Measurements from ENCODE around the gene EXOC4.

Gene EXOC4

DNA sequence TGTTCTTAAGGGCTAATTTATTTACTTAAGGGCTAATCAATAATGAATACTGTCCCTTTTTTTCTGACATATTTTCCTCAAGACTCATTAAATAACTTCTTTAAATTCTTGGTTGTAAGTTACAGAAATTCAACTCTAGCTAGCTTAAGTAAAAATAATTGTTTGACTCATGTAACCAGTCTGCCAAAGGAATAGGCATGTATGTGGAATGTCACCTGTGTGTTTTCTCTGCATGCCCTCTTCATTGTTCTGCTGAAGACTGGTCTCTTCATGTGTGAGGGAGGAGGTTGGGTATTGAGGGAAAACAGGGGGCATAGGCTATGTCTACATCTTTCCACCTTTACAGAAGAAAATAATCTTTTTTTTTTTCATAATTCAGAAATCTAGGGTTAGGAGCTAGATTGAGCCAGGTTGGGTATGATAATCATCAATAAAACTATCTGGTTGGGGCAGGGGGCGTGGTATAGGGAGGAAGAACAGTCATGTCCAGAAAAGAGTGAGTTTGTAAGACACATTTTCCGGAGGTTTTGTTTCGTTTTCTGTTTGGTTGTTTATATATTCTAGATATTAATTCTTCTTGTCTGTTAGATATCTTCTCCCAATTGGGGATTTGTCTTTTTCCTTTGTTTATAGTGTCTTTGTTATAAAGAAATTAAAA, 37.9 kb downstream of the EXOC4 start:
- TF ChIP-seq, protein P1, sequence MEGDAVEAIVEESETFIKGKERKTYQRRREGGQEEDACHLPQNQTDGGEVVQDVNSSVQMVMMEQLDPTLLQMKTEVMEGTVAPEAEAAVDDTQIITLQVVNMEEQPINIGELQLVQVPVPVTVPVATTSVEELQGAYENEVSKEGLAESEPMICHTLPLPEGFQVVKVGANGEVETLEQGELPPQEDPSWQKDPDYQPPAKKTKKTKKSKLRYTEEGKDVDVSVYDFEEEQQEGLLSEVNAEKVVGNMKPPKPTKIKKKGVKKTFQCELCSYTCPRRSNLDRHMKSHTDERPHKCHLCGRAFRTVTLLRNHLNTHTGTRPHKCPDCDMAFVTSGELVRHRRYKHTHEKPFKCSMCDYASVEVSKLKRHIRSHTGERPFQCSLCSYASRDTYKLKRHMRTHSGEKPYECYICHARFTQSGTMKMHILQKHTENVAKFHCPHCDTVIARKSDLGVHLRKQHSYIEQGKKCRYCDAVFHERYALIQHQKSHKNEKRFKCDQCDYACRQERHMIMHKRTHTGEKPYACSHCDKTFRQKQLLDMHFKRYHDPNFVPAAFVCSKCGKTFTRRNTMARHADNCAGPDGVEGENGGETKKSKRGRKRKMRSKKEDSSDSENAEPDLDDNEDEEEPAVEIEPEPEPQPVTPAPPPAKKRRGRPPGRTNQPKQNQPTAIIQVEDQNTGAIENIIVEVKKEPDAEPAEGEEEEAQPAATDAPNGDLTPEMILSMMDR (IDR thresholded peaks at IDR 0.05; ENCODE audit: insufficient read depth, low read length, poor library complexity, severe bottlenecking) = no peak
- no peak overlapping the region for H3K4me3 ChIP-seq (replicated peaks; ENCODE audit: low read depth, low read length)
- no peak for DNase-seq (ENCODE audit: extremely low read depth, insufficient read length)
- H3K36me3 ChIP-seq (ENCODE audit: control insufficient read depth, insufficient read depth, low read length) = no peaks in the 10 kb centered on the region; the same call in none of the 2 replicates
- H3K27me3 ChIP-seq (replicated peaks; ENCODE audit: control insufficient read depth, insufficient read depth, low read length) = no peaks in the 10 kb centered on the region

DNA sequence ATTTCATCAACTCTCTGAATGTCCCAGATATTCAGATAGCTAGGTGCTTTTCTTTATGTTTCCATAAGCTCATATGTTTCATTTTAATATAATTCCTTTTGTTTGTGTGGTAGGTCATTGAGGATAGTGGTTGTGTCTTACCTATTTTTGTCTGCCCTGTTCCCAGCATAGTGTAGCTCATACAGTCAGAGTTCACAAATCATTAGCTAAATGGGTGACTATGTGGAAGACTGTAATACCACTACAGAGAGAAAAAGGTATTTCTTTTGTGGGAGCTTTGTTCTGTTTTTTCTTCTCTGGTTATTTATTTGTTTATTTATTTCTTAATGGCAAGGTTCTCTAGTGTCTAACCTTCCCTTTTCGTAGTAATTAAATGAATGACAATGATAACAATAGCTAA, 39.8 kb downstream of the EXOC4 start:
- Histone ChIP-seq H3K36me3 (ENCODE audit: control insufficient read depth, insufficient read depth, low read length) (no peaks in the 10 kb centered on the region; the same call in none of the 2 replicates), H3K4me3 (replicated peaks; ENCODE audit: low read depth, low read length) (no peak overlapping the region), H3K27me3 (replicated peaks; ENCODE audit: control insufficient read depth, insufficient read depth, low read length) (no peaks in the 10 kb centered on the region)
- TF ChIP-seq, protein P1 (IDR thresholded peaks at IDR 0.05; ENCODE audit: insufficient read depth, low read length, poor library complexity, severe bottlenecking) = no peak
- no peak for DNase-seq (ENCODE audit: extremely low read depth, insufficient read length)

DNA sequence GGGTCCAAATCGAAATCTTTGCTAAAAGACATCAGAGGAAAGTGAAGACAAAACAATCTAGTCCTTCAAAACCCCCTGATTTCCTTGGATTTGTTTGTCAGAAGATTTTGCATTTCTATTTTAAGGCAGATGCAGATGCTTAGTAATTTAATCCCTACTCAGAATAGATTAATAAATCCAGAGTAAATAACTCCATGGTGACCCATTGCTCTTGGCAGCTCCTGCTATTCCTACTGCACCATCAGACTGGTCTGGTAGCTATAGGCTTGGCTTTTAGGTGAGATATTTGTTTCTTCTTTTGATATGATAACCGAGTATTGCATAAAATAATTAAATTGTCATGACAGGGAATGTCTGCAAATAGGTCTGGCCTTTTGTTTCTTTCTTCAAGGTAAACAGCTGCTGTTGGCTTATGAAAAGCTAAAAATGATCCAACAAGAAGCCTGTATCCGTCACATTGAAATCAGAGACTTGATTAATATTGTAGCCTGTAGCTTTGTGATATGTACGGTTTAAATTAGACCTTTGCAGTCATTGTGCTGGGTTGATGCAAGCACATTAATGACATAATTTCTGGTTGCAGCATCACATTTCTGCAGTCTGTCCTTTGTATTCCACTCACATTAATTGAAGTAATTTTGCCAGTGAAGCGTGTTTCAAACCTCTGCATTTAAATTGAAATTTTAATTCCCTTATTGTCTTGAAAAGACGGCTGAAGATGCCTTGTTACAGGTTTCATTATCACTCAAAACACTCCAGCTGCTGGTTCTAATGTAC, 40.7 kb downstream of the EXOC4 start:
- TF ChIP-seq, protein P1 (IDR thresholded peaks at IDR 0.05; ENCODE audit: insufficient read depth, low read length, poor library complexity, severe bottlenecking) = no peak
- no peaks in the 10 kb centered on the region for H3K27me3 ChIP-seq (replicated peaks; ENCODE audit: control insufficient read depth, insufficient read depth, low read length)
- H3K36me3 ChIP-seq (ENCODE audit: control insufficient read depth, insufficient read depth, low read length) = no peaks in the 10 kb centered on the region; the same call in none of the 2 replicates
- no peak for DNase-seq (ENCODE audit: extremely low read depth, insufficient read length)
- H3K4me3 ChIP-seq (replicated peaks; ENCODE audit: low read depth, low read length) = no peak overlapping the region

DNA sequence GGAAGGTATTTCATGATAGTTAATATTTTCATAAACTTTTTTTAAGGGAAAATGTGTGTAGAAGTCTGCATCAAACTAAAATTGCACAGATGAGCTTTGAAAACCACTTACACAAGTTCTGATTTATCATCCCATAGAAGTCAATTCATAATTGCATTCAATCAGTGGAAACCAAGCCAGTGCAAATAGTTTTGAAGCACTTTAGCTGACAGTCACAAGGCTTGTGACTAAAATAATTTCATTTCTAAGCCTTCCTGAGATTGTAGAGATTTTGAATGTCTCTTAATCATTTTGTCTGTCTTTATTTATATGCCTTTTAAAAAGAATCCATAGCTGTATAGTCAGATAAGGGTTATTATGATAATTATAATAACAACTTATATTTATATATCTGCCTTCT, 41.4 kb downstream of the EXOC4 start:
- no peak for DNase-seq (ENCODE audit: extremely low read depth, insufficient read length)
- Histone ChIP-seq H3K4me3 (replicated peaks; ENCODE audit: low read depth, low read length) (no peak overlapping the region), H3K27me3 (replicated peaks; ENCODE audit: control insufficient read depth, insufficient read depth, low read length) (no peaks in the 10 kb centered on the region), H3K36me3 (ENCODE audit: control insufficient read depth, insufficient read depth, low read length) (no peaks in the 10 kb centered on the region)
- TF ChIP-seq, protein P1 (IDR thresholded peaks at IDR 0.05; ENCODE audit: insufficient read depth, low read length, poor library complexity, severe bottlenecking) = no peak

DNA sequence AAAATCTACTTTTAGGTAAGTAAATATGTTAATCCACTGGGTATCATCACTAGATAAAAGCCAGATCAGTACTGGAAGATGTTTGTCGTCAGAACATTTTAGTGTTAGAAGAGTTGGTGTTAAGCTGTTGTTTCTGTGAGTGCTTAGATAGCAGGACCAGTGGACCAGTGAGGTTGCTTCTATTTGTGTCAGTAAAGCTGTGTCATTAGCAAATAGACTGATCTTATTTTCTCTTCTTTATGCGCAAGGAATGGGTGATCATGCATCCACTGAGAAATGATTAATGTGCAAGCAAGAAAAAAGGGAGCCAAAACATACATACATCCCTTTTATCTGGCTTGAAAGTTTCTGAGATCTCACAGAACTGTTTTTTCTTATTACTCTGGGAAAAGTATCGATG, 42.6 kb downstream of the EXOC4 start:
- TF ChIP-seq, protein P1 (IDR thresholded peaks at IDR 0.05; ENCODE audit: insufficient read depth, low read length, poor library complexity, severe bottlenecking) = no peak
- H3K36me3 ChIP-seq (ENCODE audit: control insufficient read depth, insufficient read depth, low read length) = no peaks in the 10 kb centered on the region
- H3K27me3 ChIP-seq (replicated peaks; ENCODE audit: control insufficient read depth, insufficient read depth, low read length) = no peaks in the 10 kb centered on the region
- no peak overlapping the region for H3K4me3 ChIP-seq (replicated peaks; ENCODE audit: low read depth, low read length)
- no peak for DNase-seq (ENCODE audit: extremely low read depth, insufficient read length)

Measured in GM06990 (cell line).